H1 (cell line): ENCODE measurements around the gene HDAC10. TPM values are rescaled to one million over a fixed set of nuclear protein-coding genes. Genes with fewer than 3 reads are reported as not detected.

Source experiments
- CEBPB ChIP-seq: IDR thresholded peaks from 2 replicates; pipeline ENCODE4 v1.6.1; 2012; ENCODE audit warnings: low read depth, low read length
- KDM4A ChIP-seq: IDR thresholded peaks from one replicate; pipeline ENCODE4 v1.7.1; 2012; ENCODE audit warnings: low read depth, mild to moderate bottlenecking, moderate library complexity, low read length, inconsistent platforms; ENCODE audit not compliant: severe bottlenecking
- MAFK ChIP-seq: IDR thresholded peaks from 2 replicates; pipeline ENCODE4 v1.6.1; 2012; ENCODE audit warnings: low read depth, mild to moderate bottlenecking, improper control_type of control experiment, low read length
- SP1 ChIP-seq: IDR thresholded peaks from 2 replicates; pipeline ENCODE4 v1.6.1; 2011; ENCODE audit warnings: low read depth, low read length
- SP4 ChIP-seq: IDR thresholded peaks from 2 replicates; pipeline ENCODE4 v1.6.1; 2012; ENCODE audit warnings: low read length, inconsistent platforms
- SUZ12 ChIP-seq: fragments of 200-600 bp; sonication (generic); IDR thresholded peaks from 2 replicates; pipeline ENCODE4 v1.6.1; 2012; ENCODE audit warnings: mild to moderate bottlenecking, inconsistent platforms, low read length, moderate library complexity, mixed read lengths
- polyA plus RNA-seq, 7 experiments: library from polyadenylated mRNA; depleted of rRNA in 3 of 7; stranded (reverse) in 5 of 7; unstranded in 2 of 7; fragments of >200 nt in 5 of 7; fragments of 200-250 nt in 2 of 7; gene quantifications; 1 replicate in 5 of 7; 2 replicates in 1 of 7; 4 replicates in 1 of 7; pipeline versions ENCODE4 v1.2.1 to v1.2.3, GENCODE V29; 2011 to 2013; ENCODE audit warnings: missing spikeins in 2 of 7, mixed read lengths in 2 of 7
- total RNA-seq: library from RNA; stranded (reverse); fragmentation: NEBNext Ultra II Directional; extraction: Animal tissue kit (Norgen Biotek cat#: 25700); gene quantifications from 2 replicates; pipeline ENCODE4 v1.2.1, GENCODE V29; 2021
- TF ChIP-seq, protein P1 (sequence below): fragments of 300-600 bp; sonication (generic); IDR thresholded peaks from 2 replicates; pipeline ENCODE4 v1.7.1; 2012; ENCODE audit warnings: low read length, moderate library complexity, mild to moderate bottlenecking, inconsistent platforms; ENCODE audit not compliant: insufficient replicate concordance
- TF ChIP-seq, protein P2 (sequence below): IDR thresholded peaks from 2 replicates; pipeline ENCODE4 v1.6.1; 2012; ENCODE audit warnings: low read length, inconsistent platforms

Gene HDAC10
- total and polyA plus RNA-seq, 2 of the 8 experiments (the other 6 are each of a cell fraction or from before 2014, with no cell fraction given): 11.2 to 26.4 TPM

DNA sequence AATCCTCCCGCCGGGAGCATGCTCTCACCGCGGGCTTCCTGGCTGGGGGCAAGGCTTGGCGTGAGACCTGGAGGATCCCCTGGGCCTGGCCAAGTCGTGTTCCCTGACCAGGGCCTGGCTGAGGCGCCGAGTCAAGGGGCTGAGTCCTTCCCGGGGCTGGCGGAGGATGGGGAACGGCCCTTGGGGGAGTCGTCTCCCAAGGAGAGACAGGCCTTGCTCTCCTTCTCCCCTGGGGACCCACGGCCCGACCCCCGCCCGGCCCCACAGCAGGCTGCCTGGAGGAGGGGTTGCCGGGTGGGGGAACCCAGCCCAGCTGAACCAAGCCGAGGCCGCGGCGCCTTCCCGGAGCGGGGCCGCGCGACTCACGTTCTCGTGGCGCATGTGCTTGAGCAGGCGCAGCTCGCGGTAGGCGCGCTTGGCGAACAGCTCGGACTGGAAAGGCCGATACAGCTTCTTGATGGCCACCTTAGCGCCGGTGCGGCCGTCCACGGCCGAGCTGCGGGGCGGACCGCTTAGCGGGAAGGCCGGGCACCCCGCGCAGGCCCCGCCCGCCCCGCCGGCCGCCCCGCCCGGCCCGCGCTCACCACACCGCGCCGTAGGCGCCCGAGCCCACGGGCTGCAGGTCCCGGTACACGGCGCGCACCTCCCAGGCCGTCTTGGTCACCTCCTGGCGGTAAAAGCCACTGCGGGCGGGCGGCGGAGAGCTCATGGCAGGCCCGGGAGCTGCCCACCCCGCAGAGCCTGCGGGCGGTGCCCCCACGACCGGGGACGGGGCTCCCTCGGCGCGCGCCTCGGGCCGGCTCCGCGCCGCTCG is 9.9 kb upstream of the HDAC10 start (continued):
- TF ChIP-seq SUZ12: peak; percentile 66; the same call in 1 of the 2 replicates
- TF ChIP-seq SP1: no peak
- TF ChIP-seq, protein P1, sequence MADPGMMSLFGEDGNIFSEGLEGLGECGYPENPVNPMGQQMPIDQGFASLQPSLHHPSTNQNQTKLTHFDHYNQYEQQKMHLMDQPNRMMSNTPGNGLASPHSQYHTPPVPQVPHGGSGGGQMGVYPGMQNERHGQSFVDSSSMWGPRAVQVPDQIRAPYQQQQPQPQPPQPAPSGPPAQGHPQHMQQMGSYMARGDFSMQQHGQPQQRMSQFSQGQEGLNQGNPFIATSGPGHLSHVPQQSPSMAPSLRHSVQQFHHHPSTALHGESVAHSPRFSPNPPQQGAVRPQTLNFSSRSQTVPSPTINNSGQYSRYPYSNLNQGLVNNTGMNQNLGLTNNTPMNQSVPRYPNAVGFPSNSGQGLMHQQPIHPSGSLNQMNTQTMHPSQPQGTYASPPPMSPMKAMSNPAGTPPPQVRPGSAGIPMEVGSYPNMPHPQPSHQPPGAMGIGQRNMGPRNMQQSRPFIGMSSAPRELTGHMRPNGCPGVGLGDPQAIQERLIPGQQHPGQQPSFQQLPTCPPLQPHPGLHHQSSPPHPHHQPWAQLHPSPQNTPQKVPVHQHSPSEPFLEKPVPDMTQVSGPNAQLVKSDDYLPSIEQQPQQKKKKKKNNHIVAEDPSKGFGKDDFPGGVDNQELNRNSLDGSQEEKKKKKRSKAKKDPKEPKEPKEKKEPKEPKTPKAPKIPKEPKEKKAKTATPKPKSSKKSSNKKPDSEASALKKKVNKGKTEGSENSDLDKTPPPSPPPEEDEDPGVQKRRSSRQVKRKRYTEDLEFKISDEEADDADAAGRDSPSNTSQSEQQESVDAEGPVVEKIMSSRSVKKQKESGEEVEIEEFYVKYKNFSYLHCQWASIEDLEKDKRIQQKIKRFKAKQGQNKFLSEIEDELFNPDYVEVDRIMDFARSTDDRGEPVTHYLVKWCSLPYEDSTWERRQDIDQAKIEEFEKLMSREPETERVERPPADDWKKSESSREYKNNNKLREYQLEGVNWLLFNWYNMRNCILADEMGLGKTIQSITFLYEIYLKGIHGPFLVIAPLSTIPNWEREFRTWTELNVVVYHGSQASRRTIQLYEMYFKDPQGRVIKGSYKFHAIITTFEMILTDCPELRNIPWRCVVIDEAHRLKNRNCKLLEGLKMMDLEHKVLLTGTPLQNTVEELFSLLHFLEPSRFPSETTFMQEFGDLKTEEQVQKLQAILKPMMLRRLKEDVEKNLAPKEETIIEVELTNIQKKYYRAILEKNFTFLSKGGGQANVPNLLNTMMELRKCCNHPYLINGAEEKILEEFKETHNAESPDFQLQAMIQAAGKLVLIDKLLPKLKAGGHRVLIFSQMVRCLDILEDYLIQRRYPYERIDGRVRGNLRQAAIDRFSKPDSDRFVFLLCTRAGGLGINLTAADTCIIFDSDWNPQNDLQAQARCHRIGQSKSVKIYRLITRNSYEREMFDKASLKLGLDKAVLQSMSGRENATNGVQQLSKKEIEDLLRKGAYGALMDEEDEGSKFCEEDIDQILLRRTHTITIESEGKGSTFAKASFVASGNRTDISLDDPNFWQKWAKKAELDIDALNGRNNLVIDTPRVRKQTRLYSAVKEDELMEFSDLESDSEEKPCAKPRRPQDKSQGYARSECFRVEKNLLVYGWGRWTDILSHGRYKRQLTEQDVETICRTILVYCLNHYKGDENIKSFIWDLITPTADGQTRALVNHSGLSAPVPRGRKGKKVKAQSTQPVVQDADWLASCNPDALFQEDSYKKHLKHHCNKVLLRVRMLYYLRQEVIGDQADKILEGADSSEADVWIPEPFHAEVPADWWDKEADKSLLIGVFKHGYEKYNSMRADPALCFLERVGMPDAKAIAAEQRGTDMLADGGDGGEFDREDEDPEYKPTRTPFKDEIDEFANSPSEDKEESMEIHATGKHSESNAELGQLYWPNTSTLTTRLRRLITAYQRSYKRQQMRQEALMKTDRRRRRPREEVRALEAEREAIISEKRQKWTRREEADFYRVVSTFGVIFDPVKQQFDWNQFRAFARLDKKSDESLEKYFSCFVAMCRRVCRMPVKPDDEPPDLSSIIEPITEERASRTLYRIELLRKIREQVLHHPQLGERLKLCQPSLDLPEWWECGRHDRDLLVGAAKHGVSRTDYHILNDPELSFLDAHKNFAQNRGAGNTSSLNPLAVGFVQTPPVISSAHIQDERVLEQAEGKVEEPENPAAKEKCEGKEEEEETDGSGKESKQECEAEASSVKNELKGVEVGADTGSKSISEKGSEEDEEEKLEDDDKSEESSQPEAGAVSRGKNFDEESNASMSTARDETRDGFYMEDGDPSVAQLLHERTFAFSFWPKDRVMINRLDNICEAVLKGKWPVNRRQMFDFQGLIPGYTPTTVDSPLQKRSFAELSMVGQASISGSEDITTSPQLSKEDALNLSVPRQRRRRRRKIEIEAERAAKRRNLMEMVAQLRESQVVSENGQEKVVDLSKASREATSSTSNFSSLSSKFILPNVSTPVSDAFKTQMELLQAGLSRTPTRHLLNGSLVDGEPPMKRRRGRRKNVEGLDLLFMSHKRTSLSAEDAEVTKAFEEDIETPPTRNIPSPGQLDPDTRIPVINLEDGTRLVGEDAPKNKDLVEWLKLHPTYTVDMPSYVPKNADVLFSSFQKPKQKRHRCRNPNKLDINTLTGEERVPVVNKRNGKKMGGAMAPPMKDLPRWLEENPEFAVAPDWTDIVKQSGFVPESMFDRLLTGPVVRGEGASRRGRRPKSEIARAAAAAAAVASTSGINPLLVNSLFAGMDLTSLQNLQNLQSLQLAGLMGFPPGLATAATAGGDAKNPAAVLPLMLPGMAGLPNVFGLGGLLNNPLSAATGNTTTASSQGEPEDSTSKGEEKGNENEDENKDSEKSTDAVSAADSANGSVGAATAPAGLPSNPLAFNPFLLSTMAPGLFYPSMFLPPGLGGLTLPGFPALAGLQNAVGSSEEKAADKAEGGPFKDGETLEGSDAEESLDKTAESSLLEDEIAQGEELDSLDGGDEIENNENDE: no peak
- TF ChIP-seq MAFK: no peak
- no peak for TF ChIP-seq SP4
- peak; percentile 82 for TF ChIP-seq KDM4A
- TF ChIP-seq, protein P2, sequence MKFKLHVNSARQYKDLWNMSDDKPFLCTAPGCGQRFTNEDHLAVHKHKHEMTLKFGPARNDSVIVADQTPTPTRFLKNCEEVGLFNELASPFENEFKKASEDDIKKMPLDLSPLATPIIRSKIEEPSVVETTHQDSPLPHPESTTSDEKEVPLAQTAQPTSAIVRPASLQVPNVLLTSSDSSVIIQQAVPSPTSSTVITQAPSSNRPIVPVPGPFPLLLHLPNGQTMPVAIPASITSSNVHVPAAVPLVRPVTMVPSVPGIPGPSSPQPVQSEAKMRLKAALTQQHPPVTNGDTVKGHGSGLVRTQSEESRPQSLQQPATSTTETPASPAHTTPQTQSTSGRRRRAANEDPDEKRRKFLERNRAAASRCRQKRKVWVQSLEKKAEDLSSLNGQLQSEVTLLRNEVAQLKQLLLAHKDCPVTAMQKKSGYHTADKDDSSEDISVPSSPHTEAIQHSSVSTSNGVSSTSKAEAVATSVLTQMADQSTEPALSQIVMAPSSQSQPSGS: no peak
- TF ChIP-seq CEBPB: no peak
